HL-60 (cell line): ENCODE measurements around the gene OR1N2.

Source experiments
- DNase-seq, 2 experiments: peaks; one replicate each; pipeline ENCODE4 v3.0.0-alpha.2; 2010 to 2020; ENCODE audit warnings: low read depth in 1 of 2, low spot score in 1 of 2
- H3K27ac ChIP-seq: fragments of 250-450 bp; sonication (Bioruptor Pico); replicated peaks from 2 replicates; pipeline ENCODE4 v1.5.1; 2020; ENCODE audit warnings: mild to moderate bottlenecking, moderate library complexity
- H3K27me3 ChIP-seq: fragments of 250-450 bp; sonication (Bioruptor Pico); 2 replicates; pipeline ENCODE4 v1.5.1; 2021; ENCODE audit warnings: mild to moderate bottlenecking, moderate library complexity; ENCODE audit not compliant: insufficient read depth, poor library complexity, severe bottlenecking
- H3K4me3 ChIP-seq: replicated peaks from 2 replicates; pipeline ENCODE4 v1.5.1; 2011; ENCODE audit warnings: mild to moderate bottlenecking, control low read depth, low read length; ENCODE audit not compliant: insufficient read depth
- GABPA ChIP-seq: IDR thresholded peaks from 2 replicates; pipeline ENCODE4 v1.6.1; 2012; ENCODE audit warnings: low read depth
- POLR2AphosphoS5 ChIP-seq: IDR thresholded peaks from 2 replicates; pipeline ENCODE4 v1.6.1; 2012; ENCODE audit warnings: low read depth
- SPI1 ChIP-seq: IDR thresholded peaks from 2 replicates; pipeline ENCODE4 v1.6.1; 2012; ENCODE audit warnings: low read depth, mild to moderate bottlenecking, borderline replicate concordance
- long read RNA-seq: library from polyadenylated mRNA; unstranded; transcript quantifications from one replicate; pipeline ENCODE4 v2.0.0, GENCODE V29; 2020
- TF ChIP-seq, protein P1 (sequence below): IDR thresholded peaks from 2 replicates; pipeline ENCODE4 v1.6.1; 2012; ENCODE audit warnings: low read depth; ENCODE audit not compliant: insufficient replicate concordance
- TF ChIP-seq, protein P2 (sequence below): IDR thresholded peaks from one replicate; pipeline ENCODE4 v1.5.1; 2011; ENCODE audit warnings: low read length, control low read depth, inconsistent platforms; ENCODE audit not compliant: insufficient read depth

Gene OR1N2, protein sequence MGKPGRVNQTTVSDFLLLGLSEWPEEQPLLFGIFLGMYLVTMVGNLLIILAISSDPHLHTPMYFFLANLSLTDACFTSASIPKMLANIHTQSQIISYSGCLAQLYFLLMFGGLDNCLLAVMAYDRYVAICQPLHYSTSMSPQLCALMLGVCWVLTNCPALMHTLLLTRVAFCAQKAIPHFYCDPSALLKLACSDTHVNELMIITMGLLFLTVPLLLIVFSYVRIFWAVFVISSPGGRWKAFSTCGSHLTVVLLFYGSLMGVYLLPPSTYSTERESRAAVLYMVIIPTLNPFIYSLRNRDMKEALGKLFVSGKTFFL
- long read RNA-seq, partial matches to known transcripts, result 0 of 1 reads
- long read RNA-seq, other reads (novel, unspliced or antisense), result 0 of 1 reads

DNA sequence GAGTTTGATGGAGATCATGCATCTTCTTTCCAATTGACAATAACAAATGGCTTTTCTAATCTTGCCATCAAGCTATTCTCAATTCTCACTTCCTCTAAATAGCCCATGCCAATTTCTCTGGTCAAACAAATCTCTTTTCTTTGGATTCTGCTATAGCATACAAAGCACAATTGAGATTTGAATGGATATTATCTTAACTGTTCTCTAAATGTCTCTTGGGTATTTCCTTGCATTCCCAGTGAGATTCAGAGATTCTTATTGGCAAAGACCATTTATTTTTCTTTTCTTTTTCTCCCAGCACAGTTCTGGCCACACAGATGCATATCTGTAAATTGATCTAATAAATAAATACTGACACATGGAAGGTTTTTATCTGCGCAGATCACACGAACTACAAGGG lies at the start of gene OR1N2:
Gene OR1N2 (plus strand): TSS at position 301 of the 400 bp plus-strand sequence. CDS start 100 bp downstream, outside the sequence.
- DNase-seq, result no peak
- TF ChIP-seq, protein P1, sequence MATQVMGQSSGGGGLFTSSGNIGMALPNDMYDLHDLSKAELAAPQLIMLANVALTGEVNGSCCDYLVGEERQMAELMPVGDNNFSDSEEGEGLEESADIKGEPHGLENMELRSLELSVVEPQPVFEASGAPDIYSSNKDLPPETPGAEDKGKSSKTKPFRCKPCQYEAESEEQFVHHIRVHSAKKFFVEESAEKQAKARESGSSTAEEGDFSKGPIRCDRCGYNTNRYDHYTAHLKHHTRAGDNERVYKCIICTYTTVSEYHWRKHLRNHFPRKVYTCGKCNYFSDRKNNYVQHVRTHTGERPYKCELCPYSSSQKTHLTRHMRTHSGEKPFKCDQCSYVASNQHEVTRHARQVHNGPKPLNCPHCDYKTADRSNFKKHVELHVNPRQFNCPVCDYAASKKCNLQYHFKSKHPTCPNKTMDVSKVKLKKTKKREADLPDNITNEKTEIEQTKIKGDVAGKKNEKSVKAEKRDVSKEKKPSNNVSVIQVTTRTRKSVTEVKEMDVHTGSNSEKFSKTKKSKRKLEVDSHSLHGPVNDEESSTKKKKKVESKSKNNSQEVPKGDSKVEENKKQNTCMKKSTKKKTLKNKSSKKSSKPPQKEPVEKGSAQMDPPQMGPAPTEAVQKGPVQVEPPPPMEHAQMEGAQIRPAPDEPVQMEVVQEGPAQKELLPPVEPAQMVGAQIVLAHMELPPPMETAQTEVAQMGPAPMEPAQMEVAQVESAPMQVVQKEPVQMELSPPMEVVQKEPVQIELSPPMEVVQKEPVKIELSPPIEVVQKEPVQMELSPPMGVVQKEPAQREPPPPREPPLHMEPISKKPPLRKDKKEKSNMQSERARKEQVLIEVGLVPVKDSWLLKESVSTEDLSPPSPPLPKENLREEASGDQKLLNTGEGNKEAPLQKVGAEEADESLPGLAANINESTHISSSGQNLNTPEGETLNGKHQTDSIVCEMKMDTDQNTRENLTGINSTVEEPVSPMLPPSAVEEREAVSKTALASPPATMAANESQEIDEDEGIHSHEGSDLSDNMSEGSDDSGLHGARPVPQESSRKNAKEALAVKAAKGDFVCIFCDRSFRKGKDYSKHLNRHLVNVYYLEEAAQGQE, result no peak
- TF ChIP-seq, protein P2, sequence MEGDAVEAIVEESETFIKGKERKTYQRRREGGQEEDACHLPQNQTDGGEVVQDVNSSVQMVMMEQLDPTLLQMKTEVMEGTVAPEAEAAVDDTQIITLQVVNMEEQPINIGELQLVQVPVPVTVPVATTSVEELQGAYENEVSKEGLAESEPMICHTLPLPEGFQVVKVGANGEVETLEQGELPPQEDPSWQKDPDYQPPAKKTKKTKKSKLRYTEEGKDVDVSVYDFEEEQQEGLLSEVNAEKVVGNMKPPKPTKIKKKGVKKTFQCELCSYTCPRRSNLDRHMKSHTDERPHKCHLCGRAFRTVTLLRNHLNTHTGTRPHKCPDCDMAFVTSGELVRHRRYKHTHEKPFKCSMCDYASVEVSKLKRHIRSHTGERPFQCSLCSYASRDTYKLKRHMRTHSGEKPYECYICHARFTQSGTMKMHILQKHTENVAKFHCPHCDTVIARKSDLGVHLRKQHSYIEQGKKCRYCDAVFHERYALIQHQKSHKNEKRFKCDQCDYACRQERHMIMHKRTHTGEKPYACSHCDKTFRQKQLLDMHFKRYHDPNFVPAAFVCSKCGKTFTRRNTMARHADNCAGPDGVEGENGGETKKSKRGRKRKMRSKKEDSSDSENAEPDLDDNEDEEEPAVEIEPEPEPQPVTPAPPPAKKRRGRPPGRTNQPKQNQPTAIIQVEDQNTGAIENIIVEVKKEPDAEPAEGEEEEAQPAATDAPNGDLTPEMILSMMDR, result no peak
- no peaks in the 10 kb centered on the region for H3K27me3 ChIP-seq
- no peak within 1 kb of the TSS for H3K4me3 ChIP-seq
- no peak within 1 kb of the TSS for H3K27ac ChIP-seq

DNA sequence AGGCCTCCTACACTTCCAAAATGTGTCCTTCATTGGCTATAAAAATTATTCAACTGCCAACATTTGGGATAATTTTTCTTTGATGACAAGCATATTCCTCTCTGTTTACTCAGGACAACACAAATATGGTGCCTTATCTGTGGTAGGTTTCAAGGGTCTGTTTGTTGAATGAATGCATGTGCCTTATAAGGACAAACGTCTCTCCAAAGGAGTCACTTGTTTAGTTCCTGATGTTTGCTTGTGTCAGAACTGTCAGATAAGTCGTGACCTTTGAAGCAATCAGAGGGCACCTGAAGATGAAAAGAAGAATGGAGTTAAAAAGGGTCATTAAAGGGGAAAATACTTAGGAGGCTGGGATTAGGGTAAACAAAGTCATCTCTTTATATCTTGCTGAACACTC lies 45.9 kb upstream of the OR1N2 start:
- Histone ChIP-seq H3K27ac (no peak overlapping the region), H3K4me3 (no peak overlapping the region), H3K27me3 (peaks cover 7% of the 10 kb centered on the region)
- DNase-seq, result no peak
- TF ChIP-seq, protein P2, result no peak
- no peak for TF ChIP-seq GABPA
- TF ChIP-seq POLR2AphosphoS5, result no peak
- TF ChIP-seq, protein P1, result no peak
- no peak for TF ChIP-seq SPI1

DNA sequence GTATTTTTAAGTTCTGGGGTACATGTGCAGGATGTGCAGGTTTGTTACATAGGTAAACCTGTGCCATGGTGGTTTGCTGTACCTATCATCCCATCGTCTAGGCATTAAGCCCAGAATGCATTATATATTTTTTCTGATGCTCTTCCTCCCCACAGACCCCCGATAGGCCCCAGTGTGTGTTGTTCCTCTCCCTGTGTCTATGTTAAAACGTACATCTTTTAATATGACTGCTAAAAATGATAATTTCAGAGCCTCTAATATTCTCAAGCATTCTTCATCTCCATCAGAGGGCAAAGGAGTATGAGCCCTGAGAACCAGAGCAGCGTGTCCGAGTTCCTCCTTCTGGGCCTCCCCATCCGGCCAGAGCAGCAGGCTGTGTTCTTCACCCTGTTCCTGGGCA lies 42.4 kb upstream of the OR1N2 start, which contains the start of gene OR1J2:
Gene OR1J2 (plus strand): TSS at position 301 of the 400 bp plus-strand sequence. CDS start 0 bp downstream, at position 301.
- TF ChIP-seq GABPA, result no peak
- TF ChIP-seq, protein P1, result no peak
- TF ChIP-seq SPI1, result no peak
- TF ChIP-seq, protein P2, result no peak
- TF ChIP-seq POLR2AphosphoS5, result no peak
- H3K27ac ChIP-seq, result no peak within 1 kb of the TSS
- peaks cover 12% of the 10 kb centered on the region for H3K27me3 ChIP-seq
- no peak for DNase-seq
- H3K4me3 ChIP-seq, result no peak within 1 kb of the TSS
